Stomach (tissue), 9 donors: ENCODE measurements around the gene C2orf68. TPM values are rescaled to one million over a fixed set of nuclear protein-coding genes. Genes with fewer than 3 reads are reported as not detected.
"Not testable (repeated sequence)": the region's sequence is repeated elsewhere in the genome, so short reads cannot be mapped to it uniquely, and the experiment has no call there.

Experiments used
- DNase-seq, 2 donors: peaks; one replicate each; pipeline versions ENCODE4 v3.0.0 to v3.0.0-alpha.2; 2013 to 2019
- H3K27ac ChIP-seq, 5 donors: fragments of 200-600 bp in 4 of 5; sonication (generic) in 4 of 5; one replicate each; pipeline ENCODE4 v1.5.1; 2013 to 2019; ENCODE audit warnings: mild to moderate bottlenecking in 1 of 5, moderate library complexity in 1 of 5
- H3K27me3 ChIP-seq, 3 donors: fragments of 200-600 bp; sonication (generic); one replicate each; pipeline ENCODE4 v1.5.1; 2017 to 2019; ENCODE audit warnings: mixed run types in 1 of 3
- H3K36me3 ChIP-seq, 4 donors: fragments of 200-600 bp; sonication (generic); 1 replicate in 3 of 4; 2 replicates in 1 of 4; pipeline ENCODE4 v1.5.1; 2016 to 2019
- H3K4me1 ChIP-seq, 4 donors: fragments of 200-600 bp; sonication (generic); one replicate each; pipeline ENCODE4 v1.5.1; 2016 to 2019
- H3K4me3 ChIP-seq, 4 donors: fragments of 200-600 bp; sonication (generic) in 3 of 4; one replicate each; pipeline ENCODE4 v1.5.1; 2016 to 2019; ENCODE audit warnings: mild to moderate bottlenecking in 1 of 4
- H3K9me3 ChIP-seq, 4 donors: fragments of 200-600 bp; sonication (generic); one replicate each; pipeline ENCODE4 v1.5.1; 2016 to 2019
- CTCF ChIP-seq, 7 experiments: fragments of 450-650 bp in 4 of 7; fragments of 200-600 bp in 3 of 7; sonication (generic) in 3 of 7; IDR thresholded peaks; one replicate each; pipeline ENCODE4 v1.5.1; 2016 to 2019; ENCODE audit warnings: antibody characterized with exemption in 7 of 7, control low read depth in 2 of 7, mild to moderate bottlenecking in 1 of 7
- EP300 ChIP-seq: sonication (generic); formaldehyde crosslinking; IDR thresholded peaks from one replicate; pipeline ENCODE4 v1.6.1; 2017; ENCODE audit warnings: antibody characterized with exemption
- POLR2A ChIP-seq, 4 donors: fragments of 450-650 bp; IDR thresholded peaks; one replicate each; pipeline ENCODE4 v1.6.1; 2016; ENCODE audit warnings: antibody characterized with exemption in 4 of 4, control low read depth in 2 of 4, mild to moderate bottlenecking in 1 of 4, moderate library complexity in 1 of 4
- POLR2AphosphoS5 ChIP-seq, 3 donors: sonication (generic); formaldehyde crosslinking; IDR thresholded peaks; one replicate each; pipeline ENCODE4 v1.6.1; 2016; ENCODE audit warnings: antibody characterized with exemption in 3 of 3
- WGBS, 5 donors: extraction: QIAGEN DNeasy Blood & Tissue Kit in 3 of 5; methylation state at CpG; one replicate each; pipeline versions ENCODE4 v1.1.5 to v1.1.7; 2013 to 2018; 5-methylcytosine and 5-hydroxymethylcytosine counted together
- intact Hi-C: fragments of 100-400 bp; cut with DNase I; formaldehyde crosslinking; loops from one replicate; pipeline ENCODE4 v1.15.1; 2023; ENCODE audit warnings: low total_unique reads
- polyA plus RNA-seq, 3 donors: library from polyadenylated mRNA; stranded (reverse); fragments of 200-250 nt; gene quantifications; one replicate each; pipeline ENCODE4 v1.2.3, GENCODE V29; 2013
- total RNA-seq, 5 donors: library from RNA; depleted of rRNA; stranded (reverse); fragments of >200 nt; gene quantifications; one replicate each; pipeline versions ENCODE4 v1.1.0 to v1.2.3, GENCODE V29; 2014 to 2016
- donor health status: healthy with polysubstance abuse.
- donor health status: Bipolar disorder and iron deficiency.
- donor health status: healthy.

C2orf68 gene
- total and polyA plus RNA-seq, 8 donors: 12.7 to 40.8 (median 20.2) TPM

DNA sequence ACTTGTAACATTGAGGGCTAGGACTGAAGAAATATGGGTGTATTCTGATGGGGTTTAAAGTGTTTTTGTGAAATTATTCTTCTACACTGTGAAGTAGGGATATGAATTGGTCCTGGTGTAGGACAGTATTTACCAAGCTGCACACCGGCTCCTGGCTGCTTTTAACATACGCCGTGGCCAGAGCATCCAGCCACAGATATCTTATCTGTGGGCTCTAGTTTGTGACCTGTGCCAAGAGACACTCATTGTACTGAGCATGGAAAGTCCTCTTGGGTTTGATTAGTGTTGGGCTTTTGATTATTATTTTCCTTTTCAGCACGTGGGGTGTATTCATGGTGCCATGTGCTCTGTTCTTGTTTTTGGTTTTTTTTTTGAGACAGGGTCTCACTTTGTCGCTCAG lies 12.1 kb upstream of the C2orf68 start:
- H3K36me3 ChIP-seq: peaks cover 65 to 100% (median 100%) of the 10 kb centered on the region in 4 donors
- TF ChIP-seq POLR2A (IDR thresholded peaks at IDR 0.05) (no peak), CTCF (IDR thresholded peaks at IDR 0.05) (no peak), EP300 (no peak), POLR2AphosphoS5 (IDR thresholded peaks at IDR 0.05) (no peak)
- H3K27me3 ChIP-seq: no peaks in the 10 kb centered on the region
- no peak overlapping the region for H3K4me3 ChIP-seq
- no peak overlapping the region for H3K27ac ChIP-seq
- no peak for DNase-seq
- WGBS, 5 donors: 42 to 65% (median 52%) methylated on average over 5 of the region's 5 CpGs
- no peaks in the 10 kb centered on the region for H3K9me3 ChIP-seq
- peaks cover 0 to 20% (median 7%) of the 10 kb centered on the region in 4 donors for H3K4me1 ChIP-seq
- intact Hi-C loops: no loop called here

DNA sequence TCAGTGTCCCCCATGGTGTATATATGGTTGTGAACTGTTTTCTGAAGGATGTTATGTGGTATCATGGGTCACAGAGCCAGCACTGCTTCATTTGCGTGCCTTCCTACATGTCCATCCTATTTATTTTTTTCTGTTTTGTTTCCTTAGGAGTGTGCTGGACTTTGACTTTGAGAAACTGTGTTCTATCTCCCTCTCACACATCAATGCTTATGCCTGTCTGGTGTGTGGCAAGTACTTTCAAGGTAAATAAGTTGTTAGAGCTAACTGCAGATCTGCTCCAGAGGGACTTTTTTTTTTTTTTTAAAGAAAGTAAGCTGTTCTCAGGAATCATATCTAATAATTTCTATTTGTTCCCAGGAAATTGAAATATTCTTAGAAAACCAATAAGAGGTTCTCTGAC lies 9.5 kb upstream of the C2orf68 start:
- no peak for DNase-seq
- TF ChIP-seq EP300 (no peak), POLR2AphosphoS5 (IDR thresholded peaks at IDR 0.05) (no peak), POLR2A (IDR thresholded peaks at IDR 0.05) (no peak)
- H3K4me3 ChIP-seq: no peak overlapping the region
- peaks cover 55 to 82% (median 78%) of the 10 kb centered on the region in 4 donors for H3K36me3 ChIP-seq
- H3K27ac ChIP-seq: no peak overlapping the region
- H3K9me3 ChIP-seq: no peaks in the 10 kb centered on the region
- H3K4me1 ChIP-seq: peaks cover 10 to 44% (median 25%) of the 10 kb centered on the region in 4 donors
- intact Hi-C loops: no loop called here
- 86 to 100% (median 94%) methylated on average over 1 of the region's 1 CpG for WGBS, 5 donors
- no peaks in the 10 kb centered on the region for H3K27me3 ChIP-seq

GRCh38 chr2:85619617-85620016 lies 7.8 kb upstream of the C2orf68 start:
- DNase-seq: no peak
- intact Hi-C loops: no loop called here
- peaks cover 38 to 65% (median 61%) of the 10 kb centered on the region in 4 donors for H3K36me3 ChIP-seq
- TF ChIP-seq POLR2AphosphoS5 (IDR thresholded peaks at IDR 0.05) (no peak), EP300 (no peak), POLR2A (IDR thresholded peaks at IDR 0.05) (no peak), CTCF (IDR thresholded peaks at IDR 0.05) (no peak)
- 92 to 95% (median 94%) methylated on average over 6 of the region's 6 CpGs for WGBS, 5 donors
- H3K9me3 ChIP-seq: no peaks in the 10 kb centered on the region
- H3K4me3 ChIP-seq: no peak overlapping the region
- H3K27me3 ChIP-seq: no peaks in the 10 kb centered on the region
- no peak overlapping the region for H3K27ac ChIP-seq
- H3K4me1 ChIP-seq: peaks cover 10 to 50% (median 31%) of the 10 kb centered on the region in 4 donors

DNA sequence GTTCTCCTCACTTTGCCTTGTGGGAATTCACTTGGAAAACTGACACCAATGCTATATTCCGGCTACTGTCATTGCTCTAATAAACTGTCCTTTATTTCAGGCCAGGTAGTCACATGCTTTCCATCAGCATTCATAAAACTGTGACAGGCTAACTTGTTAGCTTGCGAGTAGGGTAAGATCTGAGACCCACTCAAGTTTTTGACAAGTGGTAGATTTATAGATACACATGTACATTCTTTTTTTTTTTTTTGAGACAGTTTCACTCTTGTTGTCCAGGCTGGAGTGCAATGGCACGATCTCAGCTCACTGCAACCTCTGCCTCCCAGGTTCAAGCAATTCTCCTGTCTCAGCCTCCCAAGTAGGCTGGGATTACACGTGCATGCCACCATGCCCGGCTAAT lies 5.9 kb upstream of the C2orf68 start:
- H3K9me3 ChIP-seq, H3K27me3 ChIP-seq, intact Hi-C loops, DNase-seq, H3K27ac ChIP-seq: not testable (repeated sequence)
- Histone ChIP-seq H3K36me3 (peaks cover 24 to 46% (median 42%) of the 10 kb centered on the region in 4 donors), H3K4me1 (peaks cover 10 to 50% (median 32%) of the 10 kb centered on the region in 4 donors), H3K4me3 (peak overlapping the region in 2 of 4 donors; percentile 92 to 97)
- WGBS, 5 donors: 81 to 91% (median 87%) methylated on average over 5 of the region's 5 CpGs

GRCh38 chr2:85615413-85615728 lies 3.5 kb upstream of the C2orf68 start:
- peaks cover 17 to 57% (median 51%) of the 10 kb centered on the region in 4 donors for H3K4me1 ChIP-seq
- H3K36me3 ChIP-seq: peaks cover 4 to 22% (median 19%) of the 10 kb centered on the region in 4 donors
- WGBS, 5 donors: 85 to 94% (median 89%) methylated on average over 17 of the region's 17 CpGs
- DNase-seq: no peak
- TF ChIP-seq POLR2AphosphoS5 (IDR thresholded peaks at IDR 0.05): no peak
- TF ChIP-seq EP300: no peak
- TF ChIP-seq POLR2A (IDR thresholded peaks at IDR 0.05): no peak
- no peak for TF ChIP-seq CTCF (IDR thresholded peaks at IDR 0.05)
- H3K27ac ChIP-seq: peak overlapping the region in 4 of 5 donors; percentile 84 to 91 (median 90)
- no peaks in the 10 kb centered on the region for H3K9me3 ChIP-seq
- no peaks in the 10 kb centered on the region for H3K27me3 ChIP-seq
- intact Hi-C loops: no loop called here
- peak overlapping the region; percentile 69 to 97 (median 89) for H3K4me3 ChIP-seq

DNA sequence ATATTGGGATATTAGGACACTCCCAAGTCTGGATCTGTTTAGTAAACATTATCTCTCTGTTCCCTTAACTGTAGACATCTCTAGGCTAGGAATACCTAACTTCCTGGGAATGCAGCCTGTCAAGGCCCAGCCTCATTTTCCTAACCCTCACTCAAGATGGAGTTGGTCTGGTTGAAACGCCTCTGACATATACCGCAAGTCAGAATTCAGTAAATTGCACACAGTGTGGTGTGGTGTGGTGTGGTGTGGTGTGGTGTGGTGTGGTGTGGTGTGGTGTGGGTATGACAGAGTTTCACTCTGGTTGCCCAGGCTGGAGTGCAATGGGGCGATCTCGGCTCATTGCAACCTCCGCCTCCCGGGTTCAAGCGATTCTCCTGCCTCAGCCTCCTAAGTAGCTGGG lies 2.9 kb upstream of the C2orf68 start:
- H3K9me3 ChIP-seq, H3K27me3 ChIP-seq, DNase-seq, H3K4me3 ChIP-seq, H3K27ac ChIP-seq, intact Hi-C loops: not testable (repeated sequence)
- Histone ChIP-seq H3K4me1 (peaks cover 23 to 60% (median 54%) of the 10 kb centered on the region in 4 donors), H3K36me3 (peaks cover 4 to 17% (median 13%) of the 10 kb centered on the region in 4 donors)
- 87 to 95% (median 93%) methylated on average over 7 of the region's 7 CpGs for WGBS, 5 donors
